ENCODE measurements around the gene CREB5.
"Not testable (repeated sequence)": the region's sequence is repeated elsewhere in the genome, so short reads cannot be mapped to it uniquely, and the experiment has no call there.

CREB5 gene

GRCh38 chr7:28793381-28794085 lies 381.2 kb downstream of the CREB5 start:
- no peak for DNase-seq

GRCh38 chr7:28798274-28798673 lies 386.0 kb downstream of the CREB5 start:
- no peak for DNase-seq

- DNase-seq = no peak
Measured at GRCh38 chr7:28799619-28800018, 387.3 kb downstream of the CREB5 start.

- no peak for DNase-seq
Measured at GRCh38 chr7:28800150-28800549, 387.8 kb downstream of the CREB5 start.

- DNase-seq = no peak
Measured at GRCh38 chr7:28802450-28802849, 390.1 kb downstream of the CREB5 start.

- DNase-seq = no peak
Measured at GRCh38 chr7:28804157-28804556, 391.8 kb downstream of the CREB5 start.

GRCh38 chr7:28804990-28805389 lies 392.7 kb downstream of the CREB5 start:
- no peak for DNase-seq

GRCh38 chr7:28806841-28807240 lies 394.5 kb downstream of the CREB5 start:
- DNase-seq = no peak

- no peak for DNase-seq
Measured at GRCh38 chr7:28807396-28807994, 395.2 kb downstream of the CREB5 start.

GRCh38 chr7:28808796-28809533 lies 396.6 kb downstream of the CREB5 start:
- DNase-seq = no peak

GRCh38 chr7:28811008-28811407 lies 398.7 kb downstream of the CREB5 start:
- no peak for DNase-seq

- DNase-seq = peak; percentile 10
Measured at GRCh38 chr7:28811701-28812430, 399.5 kb downstream of the CREB5 start.

GRCh38 chr7:28812616-28813015 lies 400.3 kb downstream of the CREB5 start:
- DNase-seq = no peak

GRCh38 chr7:28813243-28813962 lies 401.1 kb downstream of the CREB5 start:
- peak; percentile 28 for DNase-seq

GRCh38 chr7:28815369-28815927 lies 403.1 kb downstream of the CREB5 start:
- DNase-seq = no peak

- no peak for DNase-seq
Measured at GRCh38 chr7:28815928-28816373, 403.6 kb downstream of the CREB5 start.

- no peak for DNase-seq
Measured at GRCh38 chr7:28818996-28819395, 406.7 kb downstream of the CREB5 start.

- no peak for DNase-seq
Measured at GRCh38 chr7:28823582-28823981, 411.3 kb downstream of the CREB5 start.

- DNase-seq = not testable (repeated sequence)
Measured at GRCh38 chr7:28825817-28826448, 413.6 kb downstream of the CREB5 start.

- no peak for DNase-seq
Measured at GRCh38 chr7:28830846-28831245, 418.5 kb downstream of the CREB5 start.

- no peak for DNase-seq
Measured at GRCh38 chr7:28832669-28833068, 420.4 kb downstream of the CREB5 start.

- DNase-seq = no peak
Measured at GRCh38 chr7:28835800-28836199, 423.5 kb downstream of the CREB5 start.

Data from NCI-H446 treated with DMSO at 0.1 percent for 48 hours (cell line).